ENCODE measurements around the gene RAPGEF5.

The RAPGEF5 gene

GRCh38 chr7:22189230-22189629 lies 167.7 kb downstream of the RAPGEF5 start:
- DNase-seq (ENCODE audit: low read depth, low spot score): no peak

- no peak for DNase-seq (ENCODE audit: low read depth, low spot score)
These were observed 169.1 kb downstream of the RAPGEF5 start for GRCh38 chr7:22187691-22188348.

- DNase-seq (ENCODE audit: low read depth, low spot score): no peak
These were observed 171.4 kb downstream of the RAPGEF5 start for GRCh38 chr7:22185559-22185958.

GRCh38 chr7:22184549-22185199 lies 172.3 kb downstream of the RAPGEF5 start:
- DNase-seq (ENCODE audit: low read depth, low spot score): peak; percentile 28

GRCh38 chr7:22183522-22184280 lies 173.3 kb downstream of the RAPGEF5 start:
- no peak for DNase-seq (ENCODE audit: low read depth, low spot score)

GRCh38 chr7:22182149-22182548 lies 174.8 kb downstream of the RAPGEF5 start:
- no peak for DNase-seq (ENCODE audit: low read depth, low spot score)

GRCh38 chr7:22181663-22182062 lies 175.3 kb downstream of the RAPGEF5 start:
- no peak for DNase-seq (ENCODE audit: low read depth, low spot score)

- no peak for DNase-seq (ENCODE audit: low read depth, low spot score)
These were observed 177.5 kb downstream of the RAPGEF5 start for GRCh38 chr7:22179442-22179879.

GRCh38 chr7:22178735-22179134 lies 178.2 kb downstream of the RAPGEF5 start:
- no peak for DNase-seq (ENCODE audit: low read depth, low spot score)

GRCh38 chr7:22176791-22177412 lies 180.1 kb downstream of the RAPGEF5 start:
- DNase-seq (ENCODE audit: low read depth, low spot score): no peak

GRCh38 chr7:22174574-22174953 lies 182.4 kb downstream of the RAPGEF5 start:
- DNase-seq (ENCODE audit: low read depth, low spot score): no peak

GRCh38 chr7:22173685-22174573 lies 183.0 kb downstream of the RAPGEF5 start:
- no peak for DNase-seq (ENCODE audit: low read depth, low spot score)

- DNase-seq (ENCODE audit: low read depth, low spot score): no peak
These were observed 188.8 kb downstream of the RAPGEF5 start for GRCh38 chr7:22168129-22168634.

- no peak for DNase-seq (ENCODE audit: low read depth, low spot score)
These were observed 189.5 kb downstream of the RAPGEF5 start for GRCh38 chr7:22167482-22167881.

GRCh38 chr7:22166928-22167327 lies 190.0 kb downstream of the RAPGEF5 start:
- no peak for DNase-seq (ENCODE audit: low read depth, low spot score)

- no peak for DNase-seq (ENCODE audit: low read depth, low spot score)
These were observed 197.6 kb downstream of the RAPGEF5 start for GRCh38 chr7:22159341-22159740.

GRCh38 chr7:22157552-22157951 lies 199.4 kb downstream of the RAPGEF5 start:
- DNase-seq (ENCODE audit: low read depth, low spot score): no peak

GRCh38 chr7:22156205-22156604 lies 200.7 kb downstream of the RAPGEF5 start:
- DNase-seq (ENCODE audit: low read depth, low spot score): no peak

- no peak for DNase-seq (ENCODE audit: low read depth, low spot score)
These were observed 202.8 kb downstream of the RAPGEF5 start for GRCh38 chr7:22154143-22154529.

GRCh38 chr7:22153432-22154142 lies 203.4 kb downstream of the RAPGEF5 start:
- DNase-seq (ENCODE audit: low read depth, low spot score): no peak

Data from ELF-1 (cell line).